IPS-15b (cell line): Measurements from ENCODE around the gene MAP2K6.

Source experiments
- H3K27me3 ChIP-seq: one replicate; pipeline ENCODE4 v1.6.1; 2013; ENCODE audit warnings: low read length; ENCODE audit not compliant: control insufficient read depth, insufficient read depth
- H3K36me3 ChIP-seq: one replicate; pipeline ENCODE4 v1.6.1; 2013; ENCODE audit warnings: low read length; ENCODE audit not compliant: control insufficient read depth, insufficient read depth
- H3K4me1 ChIP-seq: one replicate; pipeline ENCODE4 v1.6.1; 2013; ENCODE audit warnings: mild to moderate bottlenecking, low read length; ENCODE audit not compliant: control insufficient read depth, insufficient read depth
- H3K4me3 ChIP-seq: one replicate; pipeline ENCODE4 v1.5.1; 2013; ENCODE audit warnings: low read depth, low read length
- H3K9ac ChIP-seq: one replicate; pipeline ENCODE4 v1.6.1; 2013; ENCODE audit warnings: low read depth, mild to moderate bottlenecking, low read length
- H3K9me3 ChIP-seq: one replicate; pipeline ENCODE4 v1.6.1; 2013; ENCODE audit warnings: mild to moderate bottlenecking, low read length; ENCODE audit not compliant: control insufficient read depth, insufficient read depth

Gene MAP2K6

DNA sequence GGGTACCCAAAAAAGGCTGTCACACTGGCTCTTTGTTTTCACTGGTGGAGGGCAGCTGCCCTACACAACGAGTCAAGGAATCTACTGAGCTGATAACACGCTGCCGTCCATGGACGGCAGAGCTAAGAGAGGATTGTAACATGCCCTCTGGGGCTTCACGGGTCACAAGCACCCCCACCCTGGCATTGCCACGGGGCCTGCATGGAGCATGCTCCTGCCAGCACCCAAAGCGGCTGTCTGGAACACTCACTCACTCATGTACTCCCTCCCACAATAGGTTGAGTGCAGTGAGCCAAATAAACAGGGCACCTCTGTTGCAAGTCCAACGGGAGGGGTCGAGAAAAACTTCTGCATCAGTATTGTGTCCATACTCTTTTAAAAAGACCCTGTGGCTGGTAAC lies 181.6 kb downstream of the MAP2K6 start:
- Histone ChIP-seq H3K9ac (no peak overlapping the region), H3K36me3 (no peaks in the 10 kb centered on the region), H3K27me3 (no peaks in the 10 kb centered on the region), H3K4me3 (no peak overlapping the region), H3K9me3 (no peaks in the 10 kb centered on the region), H3K4me1 (no peaks in the 10 kb centered on the region)

- no peaks in the 10 kb centered on the region for H3K36me3 ChIP-seq
- H3K4me3 ChIP-seq: no peak overlapping the region
- no peaks in the 10 kb centered on the region for H3K9me3 ChIP-seq
- H3K9ac ChIP-seq: no peak overlapping the region
- no peaks in the 10 kb centered on the region for H3K27me3 ChIP-seq
- no peaks in the 10 kb centered on the region for H3K4me1 ChIP-seq
Measured at GRCh38 chr17:69597898-69598692, 183.6 kb downstream of the MAP2K6 start.

DNA sequence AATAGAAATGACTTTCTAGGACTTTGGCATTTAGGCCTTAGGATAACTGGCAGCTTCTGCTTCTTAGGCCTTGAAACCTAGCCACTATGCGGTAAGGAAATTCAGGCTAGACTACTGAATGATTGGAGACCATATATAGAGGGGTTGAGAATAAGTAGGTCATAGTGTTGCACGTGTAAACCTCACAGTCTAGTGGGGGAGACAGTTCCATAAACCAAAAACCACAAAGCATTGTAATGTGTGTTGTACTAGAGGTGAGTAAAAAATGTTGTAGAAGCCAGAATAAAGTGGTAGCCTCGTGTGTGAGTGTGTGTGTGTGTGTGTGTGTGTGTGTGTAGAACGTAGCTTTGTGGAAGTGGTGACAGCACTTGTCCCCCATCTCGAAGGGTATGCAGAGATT lies 188.5 kb downstream of the MAP2K6 start:
- no peaks in the 10 kb centered on the region for H3K27me3 ChIP-seq
- H3K4me1 ChIP-seq: peaks cover 5% of the 10 kb centered on the region
- H3K9me3 ChIP-seq: no peaks in the 10 kb centered on the region
- no peak overlapping the region for H3K4me3 ChIP-seq
- H3K9ac ChIP-seq: no peak overlapping the region
- H3K36me3 ChIP-seq: no peaks in the 10 kb centered on the region
